Astrocyte (in vitro differentiated cells and primary cell): ENCODE data around the gene EFTUD2. TPM values are rescaled to one million over a fixed set of nuclear protein-coding genes. Genes with fewer than 3 reads are reported as not detected.

Experiments
- DNase-seq: peaks from one replicate; pipeline ENCODE4 v3.0.0-alpha.2; 2010; ENCODE audit warnings: low read depth
- FAIRE-seq: peaks from 2 replicates; lab custom pipeline; 2011; peaks lifted over from hg19 to GRCh38; lab: Jason Lieb, UNC
- H2AFZ ChIP-seq: 2 replicates; pipeline ENCODE4 v1.6.0; 2012; ENCODE audit warnings: low read depth, low read length, inconsistent platforms
- H3K27ac ChIP-seq: 2 replicates; pipeline ENCODE4 v1.5.1; 2011; ENCODE audit warnings: low read depth, low read length, inconsistent platforms
- H3K27me3 ChIP-seq: 2 replicates; pipeline ENCODE4 v1.6.0; 2011; ENCODE audit warnings: low read length, inconsistent platforms; ENCODE audit not compliant: insufficient read depth
- H3K36me3 ChIP-seq: 2 replicates; pipeline ENCODE4 v1.5.1; 2011; ENCODE audit warnings: low read length, inconsistent platforms; ENCODE audit not compliant: insufficient read depth
- H3K4me1 ChIP-seq: 2 replicates; pipeline ENCODE4 v1.5.1; 2011; ENCODE audit warnings: low read length, inconsistent platforms; ENCODE audit not compliant: insufficient read depth
- H3K4me2 ChIP-seq: 2 replicates; pipeline ENCODE4 v1.6.0; 2012; ENCODE audit warnings: low read length, inconsistent platforms
- H3K4me3 ChIP-seq: 2 replicates; pipeline ENCODE4 v1.5.1; 2011; ENCODE audit warnings: low read depth, mild to moderate bottlenecking, low read length, inconsistent platforms; ENCODE audit not compliant: insufficient read depth
- H3K79me2 ChIP-seq: 2 replicates; pipeline ENCODE4 v1.6.0; 2012; ENCODE audit warnings: mild to moderate bottlenecking, low read length, inconsistent platforms; ENCODE audit not compliant: insufficient read depth
- H3K9ac ChIP-seq: 2 replicates; pipeline ENCODE4 v1.6.0; 2012; ENCODE audit warnings: mild to moderate bottlenecking, low read length, inconsistent platforms
- H3K9me3 ChIP-seq: 2 replicates; pipeline ENCODE4 v1.5.1; 2012; ENCODE audit warnings: low read depth, mild to moderate bottlenecking, low read length, inconsistent platforms; ENCODE audit not compliant: insufficient read depth
- H4K20me1 ChIP-seq: 2 replicates; pipeline ENCODE4 v1.6.0; 2012; ENCODE audit warnings: low read length, inconsistent platforms; ENCODE audit not compliant: insufficient read depth
- H3K27ac Mint-ChIP-seq: one replicate; pipeline ENCODE4 v1.8.0; 2021; ENCODE audit warnings: mild to moderate bottlenecking, mixed read lengths; ENCODE audit not compliant: unreplicated experiment
- H3K27me3 Mint-ChIP-seq: one replicate; pipeline ENCODE4 v1.8.0; 2021; ENCODE audit warnings: low read depth, mixed read lengths; ENCODE audit not compliant: unreplicated experiment
- H3K36me3 Mint-ChIP-seq: one replicate; pipeline ENCODE4 v1.8.0; 2021; ENCODE audit warnings: low read depth, mixed read lengths; ENCODE audit not compliant: unreplicated experiment
- H3K4me1 Mint-ChIP-seq: one replicate; pipeline ENCODE4 v1.8.0; 2021; ENCODE audit warnings: low read depth, mixed read lengths; ENCODE audit not compliant: unreplicated experiment
- H3K4me3 Mint-ChIP-seq: one replicate; pipeline ENCODE4 v1.8.0; 2021; ENCODE audit warnings: mild to moderate bottlenecking, moderate library complexity, mixed read lengths; ENCODE audit not compliant: unreplicated experiment
- H3K9me3 Mint-ChIP-seq: one replicate; pipeline ENCODE4 v1.8.0; 2021; ENCODE audit warnings: mild to moderate bottlenecking, mixed read lengths; ENCODE audit not compliant: unreplicated experiment
- EZH2 ChIP-seq: IDR thresholded peaks from 2 replicates; pipeline ENCODE4 v1.6.1; 2012; ENCODE audit warnings: mild to moderate bottlenecking, low read length, inconsistent platforms; ENCODE audit not compliant: insufficient read depth
- total RNA-seq: library from RNA; stranded (reverse); gene quantifications from 2 replicates; pipeline ENCODE4 v1.2.1, GENCODE V29; 2021
- TF ChIP-seq, protein P1 (sequence below): IDR thresholded peaks from 2 replicates; pipeline ENCODE4 v1.5.1; 2011; ENCODE audit warnings: low read depth, mild to moderate bottlenecking, inconsistent platforms, low read length, moderate library complexity; ENCODE audit not compliant: insufficient read depth

EFTUD2 gene
- total RNA-seq, 1 donor from 2014 or later: 129 TPM

GRCh38 chr17:44894642-44895041 lies 4.6 kb downstream of the EFTUD2 start:
- H3K9me3 ChIP-seq: no peaks in the 10 kb centered on the region
- peaks cover 26% of the 10 kb centered on the region for H3K36me3 ChIP-seq
- peaks cover 89% of the 10 kb centered on the region for H3K79me2 ChIP-seq
- peaks cover 6% of the 10 kb centered on the region for H3K36me3 Mint-ChIP-seq
- no peaks in the 10 kb centered on the region for H3K9me3 Mint-ChIP-seq
- no peak for DNase-seq
- H3K4me3 Mint-ChIP-seq: no peak overlapping the region
- H3K4me1 ChIP-seq: peaks cover 5% of the 10 kb centered on the region
- H3K4me2 ChIP-seq: no peak overlapping the region
- H2AFZ ChIP-seq: no peak overlapping the region
- H3K4me3 ChIP-seq: no peak overlapping the region
- H3K4me1 Mint-ChIP-seq: peaks cover 3% of the 10 kb centered on the region
- TF ChIP-seq EZH2: no peak
- TF ChIP-seq, protein P1, sequence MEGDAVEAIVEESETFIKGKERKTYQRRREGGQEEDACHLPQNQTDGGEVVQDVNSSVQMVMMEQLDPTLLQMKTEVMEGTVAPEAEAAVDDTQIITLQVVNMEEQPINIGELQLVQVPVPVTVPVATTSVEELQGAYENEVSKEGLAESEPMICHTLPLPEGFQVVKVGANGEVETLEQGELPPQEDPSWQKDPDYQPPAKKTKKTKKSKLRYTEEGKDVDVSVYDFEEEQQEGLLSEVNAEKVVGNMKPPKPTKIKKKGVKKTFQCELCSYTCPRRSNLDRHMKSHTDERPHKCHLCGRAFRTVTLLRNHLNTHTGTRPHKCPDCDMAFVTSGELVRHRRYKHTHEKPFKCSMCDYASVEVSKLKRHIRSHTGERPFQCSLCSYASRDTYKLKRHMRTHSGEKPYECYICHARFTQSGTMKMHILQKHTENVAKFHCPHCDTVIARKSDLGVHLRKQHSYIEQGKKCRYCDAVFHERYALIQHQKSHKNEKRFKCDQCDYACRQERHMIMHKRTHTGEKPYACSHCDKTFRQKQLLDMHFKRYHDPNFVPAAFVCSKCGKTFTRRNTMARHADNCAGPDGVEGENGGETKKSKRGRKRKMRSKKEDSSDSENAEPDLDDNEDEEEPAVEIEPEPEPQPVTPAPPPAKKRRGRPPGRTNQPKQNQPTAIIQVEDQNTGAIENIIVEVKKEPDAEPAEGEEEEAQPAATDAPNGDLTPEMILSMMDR: no peak
- H3K27ac ChIP-seq: no peak overlapping the region
- H3K9ac ChIP-seq: no peak overlapping the region
- peaks cover 34% of the 10 kb centered on the region for H4K20me1 ChIP-seq
- no peaks in the 10 kb centered on the region for H3K27me3 ChIP-seq
- FAIRE-seq: no peak
- H3K27me3 Mint-ChIP-seq: no peaks in the 10 kb centered on the region
- H3K27ac Mint-ChIP-seq: no peak overlapping the region

DNA sequence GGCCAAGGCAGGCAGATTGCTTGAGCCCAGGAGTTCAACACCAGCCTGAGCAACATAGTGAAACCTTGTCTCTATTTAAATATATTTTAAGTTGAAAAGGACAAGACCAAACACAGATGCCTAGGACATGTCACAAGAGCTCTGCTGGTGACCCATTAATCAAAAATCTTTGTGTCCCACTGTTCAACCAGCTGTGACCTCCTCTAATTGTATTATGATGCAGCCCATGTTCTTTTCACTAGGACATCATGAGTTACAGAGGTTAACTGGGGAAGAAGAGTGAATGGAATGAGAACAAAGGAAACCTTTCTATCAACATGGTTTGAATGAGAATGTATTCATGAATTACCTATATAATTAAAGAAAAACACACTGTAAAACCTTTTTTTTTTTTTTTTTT lies 7.0 kb downstream of the EFTUD2 start:
- Histone ChIP-seq H3K4me3 (no peak overlapping the region), H3K27ac (no peak overlapping the region), H3K9ac (no peak overlapping the region), H3K79me2 (peaks cover 92% of the 10 kb centered on the region), H4K20me1 (peaks cover 58% of the 10 kb centered on the region), H3K27me3 (no peaks in the 10 kb centered on the region), H3K36me3 (peaks cover 30% of the 10 kb centered on the region), H2AFZ (no peak overlapping the region), H3K4me1 (peaks cover 5% of the 10 kb centered on the region), H3K4me2 (no peak overlapping the region), H3K9me3 (no peaks in the 10 kb centered on the region)
- no peak overlapping the region for H3K4me3 Mint-ChIP-seq
- no peaks in the 10 kb centered on the region for H3K27me3 Mint-ChIP-seq
- no peaks in the 10 kb centered on the region for H3K4me1 Mint-ChIP-seq
- H3K36me3 Mint-ChIP-seq: peaks cover 6% of the 10 kb centered on the region
- no peak for TF ChIP-seq EZH2
- TF ChIP-seq, protein P1: no peak
- no peak overlapping the region for H3K27ac Mint-ChIP-seq
- no peaks in the 10 kb centered on the region for H3K9me3 Mint-ChIP-seq
- DNase-seq (no peak), FAIRE-seq (no peak)

DNA sequence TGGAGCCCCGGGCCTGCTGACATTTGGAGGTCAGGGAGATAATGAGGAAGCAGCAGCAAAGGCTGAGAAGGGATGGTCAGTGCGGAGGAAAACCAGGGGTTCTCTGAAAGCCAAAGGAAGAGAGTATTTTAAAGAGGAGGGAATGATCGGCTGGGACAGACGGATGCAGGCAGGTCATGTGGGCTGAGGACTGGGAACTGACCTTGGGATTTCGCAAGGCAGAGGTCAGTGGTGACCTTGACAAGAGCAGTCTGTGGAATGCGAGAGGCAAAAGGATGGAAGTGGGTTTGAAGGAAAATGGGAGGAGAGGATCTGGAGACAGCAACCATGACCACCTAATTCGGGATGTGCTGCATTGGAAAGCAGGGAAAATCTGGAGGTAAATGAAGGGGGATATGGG lies 10.2 kb downstream of the EFTUD2 start:
- Mint-ChIP-seq H3K4me3 (no peak overlapping the region), H3K9me3 (no peaks in the 10 kb centered on the region), H3K36me3 (peaks cover 11% of the 10 kb centered on the region), H3K27me3 (no peaks in the 10 kb centered on the region), H3K27ac (no peak overlapping the region), H3K4me1 (no peaks in the 10 kb centered on the region)
- Histone ChIP-seq H3K36me3 (peaks cover 33% of the 10 kb centered on the region), H3K4me2 (no peak overlapping the region), H3K27ac (no peak overlapping the region), H3K27me3 (no peaks in the 10 kb centered on the region), H4K20me1 (peaks cover 57% of the 10 kb centered on the region), H3K4me3 (no peak overlapping the region), H3K9ac (no peak overlapping the region), H3K79me2 (peaks cover 71% of the 10 kb centered on the region), H2AFZ (no peak overlapping the region), H3K4me1 (peaks cover 5% of the 10 kb centered on the region), H3K9me3 (no peaks in the 10 kb centered on the region)
- FAIRE-seq (no peak), DNase-seq (no peak)
- no peak for TF ChIP-seq EZH2
- TF ChIP-seq, protein P1: no peak
